Effector memory CD8-positive, alpha-beta T cell (primary cell): ENCODE data around the gene CYBRD1.

Experiments used
- ATAC-seq: fragments of 150-1000 bp; cut with Tn5 transposase; replicated peaks from 2 replicates; pipeline ENCODE4 v1.10.0; 2021; ENCODE audit warnings: mild to moderate bottlenecking, moderate library complexity
- DNase-seq, 3 experiments: peaks; one replicate each; pipeline ENCODE4 v3.0.0; 2021
- H3K27ac Mint-ChIP-seq, 2 donors: one replicate each; pipeline ENCODE4 v1.8.0; 2022; ENCODE audit warnings: mild to moderate bottlenecking in 2 of 2, mixed read lengths in 2 of 2, moderate library complexity in 2 of 2
- H3K27me3 Mint-ChIP-seq, 2 donors: one replicate each; pipeline ENCODE4 v1.8.0; 2022; ENCODE audit warnings: mixed read lengths in 2 of 2
- H3K36me3 Mint-ChIP-seq: one replicate; pipeline ENCODE4 v1.8.0; 2022; ENCODE audit warnings: mild to moderate bottlenecking, moderate library complexity, mixed read lengths; ENCODE audit not compliant: insufficient read depth
- H3K4me1 Mint-ChIP-seq, 2 donors: one replicate each; pipeline ENCODE4 v1.8.0; 2022; ENCODE audit warnings: low read depth in 2 of 2, mixed read lengths in 2 of 2
- H3K4me3 Mint-ChIP-seq, 2 donors: one replicate each; pipeline ENCODE4 v1.8.0; 2022; ENCODE audit warnings: mild to moderate bottlenecking in 2 of 2, mixed read lengths in 2 of 2, moderate library complexity in 2 of 2
- H3K9me3 Mint-ChIP-seq, 2 donors: one replicate each; pipeline ENCODE4 v1.8.0; 2022; ENCODE audit warnings: mixed read lengths in 2 of 2

Gene CYBRD1

DNA sequence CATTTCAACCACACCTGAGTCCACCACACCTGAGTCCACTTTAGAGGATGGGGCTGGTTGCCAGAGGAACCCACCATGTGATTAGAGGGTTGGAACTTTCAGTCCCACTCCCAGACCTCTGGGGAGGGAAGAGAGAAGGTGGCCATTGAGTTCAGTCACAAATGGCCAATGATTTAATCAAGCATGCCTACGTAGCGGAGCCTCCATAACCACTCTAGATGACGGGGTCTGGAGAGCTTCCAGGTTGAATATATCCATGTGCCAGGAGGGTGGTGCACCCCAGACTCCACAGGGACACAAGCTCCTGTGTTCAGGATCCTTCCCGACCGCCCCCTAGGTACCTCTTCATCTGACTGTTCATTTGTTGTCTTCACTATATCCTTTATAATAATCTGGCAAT lies 53.3 kb downstream of the CYBRD1 start:
- H3K4me1 Mint-ChIP-seq: peaks cover 2 to 5% of the 10 kb centered on the region in 2 donors
- H3K27ac Mint-ChIP-seq: no peak overlapping the region
- DNase-seq (no peak), ATAC-seq (no peak)
- H3K9me3 Mint-ChIP-seq: no peaks in the 10 kb centered on the region
- peaks cover 3% of the 10 kb centered on the region for H3K36me3 Mint-ChIP-seq
- no peaks in the 10 kb centered on the region for H3K27me3 Mint-ChIP-seq
- H3K4me3 Mint-ChIP-seq: no peak overlapping the region

DNA sequence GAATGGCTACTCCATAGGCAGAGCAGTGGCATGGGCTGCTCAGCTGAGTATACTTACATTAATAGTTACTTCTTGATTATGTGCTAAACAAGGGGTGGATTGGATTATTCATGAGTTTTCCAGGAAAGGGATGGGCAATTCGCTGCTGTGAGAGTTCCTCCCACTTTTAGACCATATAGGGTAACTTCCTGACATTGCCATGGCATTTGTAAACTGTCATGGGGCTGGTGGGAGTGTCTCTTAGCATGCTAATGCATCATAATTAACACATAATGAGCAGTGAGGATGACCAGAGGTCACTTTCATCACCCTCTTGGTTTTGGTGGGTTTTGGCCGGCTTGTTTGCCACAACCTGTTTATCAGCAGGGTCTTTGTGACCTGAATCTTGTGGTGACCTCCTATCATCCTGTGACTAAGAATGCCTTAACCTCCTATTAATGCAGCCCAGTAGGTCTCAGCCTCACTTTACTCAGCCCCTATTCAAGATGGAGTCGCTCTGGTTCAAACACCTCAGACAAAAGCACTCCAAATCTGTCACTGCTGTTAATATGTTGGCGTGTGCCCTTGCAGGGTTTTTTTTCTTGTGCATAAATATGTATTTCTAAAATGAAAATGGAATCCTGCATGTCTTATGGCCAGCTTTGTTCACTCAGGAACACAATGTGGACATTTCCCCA lies 56.0 kb downstream of the CYBRD1 start:
- Mint-ChIP-seq H3K27ac (no peak overlapping the region), H3K36me3 (peaks cover 3% of the 10 kb centered on the region), H3K4me1 (peaks cover 2 to 5% of the 10 kb centered on the region in 2 donors), H3K4me3 (no peak overlapping the region), H3K9me3 (no peaks in the 10 kb centered on the region), H3K27me3 (peaks cover 9 to 14% of the 10 kb centered on the region in 2 donors)
- no peak for DNase-seq
- no peak for ATAC-seq

DNA sequence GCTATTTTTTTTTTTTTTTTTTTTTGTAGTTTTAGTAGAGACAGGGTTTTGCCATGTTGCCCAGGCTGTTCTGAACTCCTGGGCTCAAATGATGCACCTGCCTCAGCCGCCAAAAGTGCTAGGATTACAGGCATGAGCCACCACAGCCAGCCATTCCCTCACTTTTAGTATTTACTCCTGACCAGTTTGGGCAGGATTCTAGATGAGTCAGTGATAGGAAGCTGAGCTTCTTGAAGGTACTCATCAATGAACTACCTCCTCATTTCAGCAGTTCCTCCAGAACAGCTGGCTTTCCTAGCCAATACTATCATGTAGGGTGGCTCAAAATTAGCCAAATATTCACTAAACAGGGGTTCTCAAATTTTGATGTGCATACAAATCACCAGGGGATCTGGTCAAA lies 57.2 kb downstream of the CYBRD1 start:
- ATAC-seq (no peak), DNase-seq (no peak)
- no peak overlapping the region for H3K27ac Mint-ChIP-seq
- peaks cover 0 to under 1% of the 10 kb centered on the region in 2 donors for H3K4me1 Mint-ChIP-seq
- H3K4me3 Mint-ChIP-seq: no peak overlapping the region
- H3K36me3 Mint-ChIP-seq: peaks cover 3% of the 10 kb centered on the region
- no peaks in the 10 kb centered on the region for H3K9me3 Mint-ChIP-seq
- peaks cover 9 to 18% of the 10 kb centered on the region in 2 donors for H3K27me3 Mint-ChIP-seq

- Mint-ChIP-seq H3K27me3 (peaks cover 24 to 34% of the 10 kb centered on the region in 2 donors), H3K9me3 (no peaks in the 10 kb centered on the region), H3K4me1 (no peaks in the 10 kb centered on the region), H3K36me3 (no peaks in the 10 kb centered on the region), H3K27ac (no peak overlapping the region), H3K4me3 (no peak overlapping the region)
- ATAC-seq (no peak), DNase-seq (no peak)
Measured at GRCh38 chr2:171583566-171583965, 61.3 kb downstream of the CYBRD1 start.

- Mint-ChIP-seq H3K4me1 (no peaks in the 10 kb centered on the region), H3K27me3 (peaks cover 24 to 34% of the 10 kb centered on the region in 2 donors), H3K4me3 (no peak overlapping the region), H3K36me3 (no peaks in the 10 kb centered on the region), H3K27ac (no peak overlapping the region), H3K9me3 (no peaks in the 10 kb centered on the region)
- ATAC-seq (no peak), DNase-seq (no peak)
Measured at GRCh38 chr2:171584001-171584400, 61.7 kb downstream of the CYBRD1 start.

DNA sequence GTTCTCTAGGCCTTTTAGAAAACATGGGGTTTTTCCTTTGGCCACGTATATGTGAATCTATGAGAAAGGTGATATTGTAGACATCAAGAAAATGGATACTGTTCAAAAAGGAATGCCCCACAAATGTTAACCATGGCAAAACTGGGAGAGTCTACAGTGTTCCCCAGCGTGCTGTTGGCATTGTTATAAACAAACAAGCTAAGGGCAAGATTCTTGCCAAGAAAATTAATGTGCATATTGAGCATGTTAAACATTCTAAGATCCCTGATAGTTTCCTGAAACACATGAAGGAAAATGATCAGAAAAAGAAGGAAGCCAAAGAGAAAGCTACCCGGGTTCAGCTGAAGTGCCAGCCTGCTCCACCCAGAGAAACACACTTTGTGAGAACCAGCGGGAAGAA lies 64.9 kb downstream of the CYBRD1 start:
- Mint-ChIP-seq H3K27ac (no peak overlapping the region), H3K36me3 (no peaks in the 10 kb centered on the region), H3K4me1 (no peaks in the 10 kb centered on the region), H3K27me3 (peaks cover 43 to 45% of the 10 kb centered on the region in 2 donors), H3K4me3 (no peak overlapping the region), H3K9me3 (no peaks in the 10 kb centered on the region)
- DNase-seq (no peak), ATAC-seq (no peak)

GRCh38 chr2:171587567-171587966 lies 65.3 kb downstream of the CYBRD1 start:
- no peak for ATAC-seq
- H3K27ac Mint-ChIP-seq: no peak overlapping the region
- peaks cover 42 to 43% of the 10 kb centered on the region in 2 donors for H3K27me3 Mint-ChIP-seq
- H3K4me1 Mint-ChIP-seq: no peaks in the 10 kb centered on the region
- H3K36me3 Mint-ChIP-seq: no peaks in the 10 kb centered on the region
- DNase-seq: no peak
- no peaks in the 10 kb centered on the region for H3K9me3 Mint-ChIP-seq
- no peak overlapping the region for H3K4me3 Mint-ChIP-seq

DNA sequence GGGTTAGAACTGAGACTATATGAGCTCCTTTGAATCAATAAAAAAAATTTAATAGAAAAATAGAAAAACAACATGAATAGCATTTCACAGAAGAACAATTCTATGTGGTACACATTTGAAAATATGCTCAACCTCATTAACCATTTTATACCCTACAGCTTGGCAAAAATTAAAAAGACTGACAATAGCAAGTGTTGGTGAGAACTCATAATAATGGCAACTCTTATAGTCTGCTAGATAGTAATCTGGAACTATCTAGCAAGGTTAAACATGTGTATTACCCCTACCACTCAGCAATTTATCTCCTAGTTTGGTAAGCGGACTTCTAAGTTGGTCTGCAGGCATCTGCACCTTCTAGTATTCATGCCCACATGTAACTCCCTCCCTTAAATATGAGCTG lies 67.8 kb downstream of the CYBRD1 start:
- Mint-ChIP-seq H3K9me3 (no peaks in the 10 kb centered on the region), H3K4me1 (no peaks in the 10 kb centered on the region), H3K27ac (no peak overlapping the region), H3K4me3 (no peak overlapping the region), H3K27me3 (peaks cover 33 to 43% of the 10 kb centered on the region in 2 donors), H3K36me3 (no peaks in the 10 kb centered on the region)
- DNase-seq (no peak), ATAC-seq (no peak)

DNA sequence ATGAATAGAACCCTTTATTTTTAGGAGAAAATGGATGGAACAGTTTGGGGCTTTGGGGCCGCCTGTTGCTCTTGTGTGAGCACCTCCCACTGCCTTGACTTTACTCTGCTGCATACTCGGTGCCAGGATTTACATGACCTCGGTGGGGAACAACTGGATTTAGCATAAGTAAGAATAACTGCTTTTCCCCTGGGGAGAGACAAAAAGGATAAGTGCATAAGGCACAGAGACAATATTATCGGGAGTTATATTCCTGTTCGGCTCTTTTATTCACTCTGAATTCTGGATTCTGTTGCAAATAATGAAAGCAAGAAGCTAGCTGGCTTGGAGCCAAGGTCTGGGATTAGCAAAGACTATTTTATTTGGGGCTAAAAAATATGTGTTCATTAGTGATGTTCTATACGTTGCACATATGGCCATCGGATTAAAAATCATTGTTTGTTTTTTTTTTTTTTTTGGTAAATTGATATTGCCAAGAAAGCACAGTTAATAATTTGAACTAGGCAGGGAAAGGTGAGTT lies 69.8 kb downstream of the CYBRD1 start:
- H3K9me3 Mint-ChIP-seq: no peaks in the 10 kb centered on the region
- no peak overlapping the region for H3K4me3 Mint-ChIP-seq
- peaks cover 20 to 32% of the 10 kb centered on the region in 2 donors for H3K27me3 Mint-ChIP-seq
- ATAC-seq (no peak), DNase-seq (no peak)
- no peaks in the 10 kb centered on the region for H3K4me1 Mint-ChIP-seq
- no peaks in the 10 kb centered on the region for H3K36me3 Mint-ChIP-seq
- H3K27ac Mint-ChIP-seq: no peak overlapping the region

- ATAC-seq: no peak
- Mint-ChIP-seq H3K4me3 (no peak overlapping the region), H3K27ac (no peak overlapping the region), H3K9me3 (no peaks in the 10 kb centered on the region), H3K36me3 (no peaks in the 10 kb centered on the region), H3K27me3 (peaks cover 16 to 37% of the 10 kb centered on the region in 2 donors), H3K4me1 (peaks cover 1 to 5% of the 10 kb centered on the region in 2 donors)
- no peak for DNase-seq
Measured at GRCh38 chr2:171595456-171595855, 73.2 kb downstream of the CYBRD1 start.

- Mint-ChIP-seq H3K4me1 (peaks cover 1 to 5% of the 10 kb centered on the region in 2 donors), H3K27me3 (peaks cover 12 to 33% of the 10 kb centered on the region in 2 donors), H3K36me3 (no peaks in the 10 kb centered on the region), H3K4me3 (no peak overlapping the region), H3K27ac (no peak overlapping the region), H3K9me3 (no peaks in the 10 kb centered on the region)
- no peak for DNase-seq
- ATAC-seq: no peak
Measured at GRCh38 chr2:171595896-171596295, 73.6 kb downstream of the CYBRD1 start.

GRCh38 chr2:171598713-171599319 lies 76.5 kb downstream of the CYBRD1 start:
- ATAC-seq (peak; percentile 99), DNase-seq (peak; percentile 33 to 40 (median 33))
- no peak overlapping the region for H3K4me3 Mint-ChIP-seq
- no peaks in the 10 kb centered on the region for H3K36me3 Mint-ChIP-seq
- H3K27ac Mint-ChIP-seq: no peak overlapping the region
- no peaks in the 10 kb centered on the region for H3K9me3 Mint-ChIP-seq
- H3K4me1 Mint-ChIP-seq: peaks cover 1 to 5% of the 10 kb centered on the region in 2 donors
- peaks cover 21 to 22% of the 10 kb centered on the region in 2 donors for H3K27me3 Mint-ChIP-seq

DNA sequence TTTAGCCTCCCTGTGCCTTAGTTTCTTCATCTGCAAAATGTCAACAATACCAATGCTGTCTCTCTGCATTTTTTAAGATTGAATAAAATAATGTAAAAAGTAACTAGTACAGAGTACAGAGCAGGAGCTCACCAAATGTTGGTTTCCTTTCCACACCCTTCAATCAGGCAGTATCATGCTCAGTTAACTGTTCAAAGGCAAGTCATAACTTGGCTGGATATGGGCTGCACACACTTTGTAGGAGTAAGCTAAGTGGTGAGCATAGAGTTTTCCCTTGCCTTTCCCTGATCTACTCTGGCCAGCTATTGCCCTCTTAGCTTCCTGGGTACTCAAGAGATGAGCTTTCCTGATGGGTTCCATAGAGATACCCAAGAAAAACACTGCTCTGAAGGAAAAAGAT lies 77.9 kb downstream of the CYBRD1 start:
- Mint-ChIP-seq H3K4me3 (no peak overlapping the region), H3K9me3 (no peaks in the 10 kb centered on the region), H3K27me3 (peaks cover 26 to 29% of the 10 kb centered on the region in 2 donors), H3K36me3 (no peaks in the 10 kb centered on the region), H3K27ac (no peak overlapping the region), H3K4me1 (peaks cover 1 to 5% of the 10 kb centered on the region in 2 donors)
- DNase-seq (no peak), ATAC-seq (no peak)

GRCh38 chr2:171602352-171602751 lies 80.1 kb downstream of the CYBRD1 start:
- DNase-seq (no peak), ATAC-seq (no peak)
- H3K9me3 Mint-ChIP-seq: no peaks in the 10 kb centered on the region
- no peak overlapping the region for H3K27ac Mint-ChIP-seq
- peaks cover 38 to 47% of the 10 kb centered on the region in 2 donors for H3K27me3 Mint-ChIP-seq
- H3K4me1 Mint-ChIP-seq: peaks cover 1 to 5% of the 10 kb centered on the region in 2 donors
- H3K4me3 Mint-ChIP-seq: no peak overlapping the region
- H3K36me3 Mint-ChIP-seq: no peaks in the 10 kb centered on the region
